ENCODE measurements around the gene RAP1GAP2. TPM values are rescaled to one million over a fixed set of nuclear protein-coding genes. Genes with fewer than 3 reads are reported as not detected.

The RAP1GAP2 gene
- total RNA-seq, 4 donors from 2014 or later: 1.5 to 23.1 (median 6.7) TPM

DNA sequence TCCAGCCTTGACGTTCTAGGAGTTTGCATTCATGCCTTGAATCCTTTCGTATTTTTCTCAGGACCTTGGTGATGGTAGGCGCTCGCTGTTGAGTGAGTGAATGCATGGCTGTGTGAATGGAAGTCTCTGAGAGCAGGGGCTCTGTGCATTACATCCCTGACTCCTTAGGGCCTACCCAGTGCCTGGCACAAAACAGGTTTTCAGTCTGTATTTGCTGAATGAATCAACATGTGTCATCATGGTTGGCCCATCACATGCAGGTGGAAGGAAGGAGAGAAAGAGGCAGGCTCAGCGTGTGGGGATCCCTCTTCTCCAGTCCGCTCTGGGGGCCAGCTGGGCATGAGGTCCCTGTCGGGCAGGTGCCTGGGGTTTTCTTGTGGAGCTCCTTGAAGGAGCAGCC is 8.7 kb downstream of the RAP1GAP2 start:
- no peaks in the 10 kb centered on the region for H3K36me3 ChIP-seq
- H3K4me3 ChIP-seq: no peak overlapping the region
- intact Hi-C loops (cut with DNase I; ENCODE audit: low total_unique reads): no loop called here
- no peak overlapping the region for H3K27ac ChIP-seq
- no peaks in the 10 kb centered on the region for H3K4me1 ChIP-seq
- H3K27me3 ChIP-seq: no peaks in the 10 kb centered on the region
- DNase-seq: no peak
- no peaks in the 10 kb centered on the region for H3K9me3 ChIP-seq
- TF ChIP-seq, protein P1, sequence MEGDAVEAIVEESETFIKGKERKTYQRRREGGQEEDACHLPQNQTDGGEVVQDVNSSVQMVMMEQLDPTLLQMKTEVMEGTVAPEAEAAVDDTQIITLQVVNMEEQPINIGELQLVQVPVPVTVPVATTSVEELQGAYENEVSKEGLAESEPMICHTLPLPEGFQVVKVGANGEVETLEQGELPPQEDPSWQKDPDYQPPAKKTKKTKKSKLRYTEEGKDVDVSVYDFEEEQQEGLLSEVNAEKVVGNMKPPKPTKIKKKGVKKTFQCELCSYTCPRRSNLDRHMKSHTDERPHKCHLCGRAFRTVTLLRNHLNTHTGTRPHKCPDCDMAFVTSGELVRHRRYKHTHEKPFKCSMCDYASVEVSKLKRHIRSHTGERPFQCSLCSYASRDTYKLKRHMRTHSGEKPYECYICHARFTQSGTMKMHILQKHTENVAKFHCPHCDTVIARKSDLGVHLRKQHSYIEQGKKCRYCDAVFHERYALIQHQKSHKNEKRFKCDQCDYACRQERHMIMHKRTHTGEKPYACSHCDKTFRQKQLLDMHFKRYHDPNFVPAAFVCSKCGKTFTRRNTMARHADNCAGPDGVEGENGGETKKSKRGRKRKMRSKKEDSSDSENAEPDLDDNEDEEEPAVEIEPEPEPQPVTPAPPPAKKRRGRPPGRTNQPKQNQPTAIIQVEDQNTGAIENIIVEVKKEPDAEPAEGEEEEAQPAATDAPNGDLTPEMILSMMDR (IDR thresholded peaks at IDR 0.05): no peak
- TF ChIP-seq POLR2A (IDR thresholded peaks at IDR 0.05): no peak

DNA sequence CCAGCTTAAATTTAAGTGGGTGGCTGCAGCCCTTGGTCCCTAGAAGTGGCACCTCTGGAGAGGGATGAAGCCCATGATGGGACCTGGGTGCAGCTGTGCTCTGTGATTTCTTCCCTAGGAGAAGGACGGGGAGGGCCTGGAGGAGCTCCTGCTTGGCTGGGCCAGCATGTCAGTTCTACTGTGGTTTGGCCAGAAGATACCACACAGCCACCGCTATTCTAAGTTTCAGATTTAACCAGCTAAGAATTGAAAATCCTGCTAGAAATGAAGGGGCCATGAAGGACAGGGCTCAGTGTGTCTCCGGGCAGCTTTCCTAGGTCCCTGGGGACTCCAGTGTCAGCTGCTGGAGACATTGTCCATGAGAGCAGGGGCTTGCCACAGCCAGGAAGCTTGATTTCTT is 9.7 kb downstream of the RAP1GAP2 start:
- no peak overlapping the region for H3K27ac ChIP-seq
- no peaks in the 10 kb centered on the region for H3K27me3 ChIP-seq
- H3K36me3 ChIP-seq: no peaks in the 10 kb centered on the region
- no peak overlapping the region for H3K4me3 ChIP-seq
- DNase-seq: no peak
- intact Hi-C loops (cut with DNase I; ENCODE audit: low total_unique reads): no loop called here
- H3K4me1 ChIP-seq: no peaks in the 10 kb centered on the region
- no peak for TF ChIP-seq POLR2A (IDR thresholded peaks at IDR 0.05)
- TF ChIP-seq, protein P1 (IDR thresholded peaks at IDR 0.05): no peak
- no peaks in the 10 kb centered on the region for H3K9me3 ChIP-seq

DNA sequence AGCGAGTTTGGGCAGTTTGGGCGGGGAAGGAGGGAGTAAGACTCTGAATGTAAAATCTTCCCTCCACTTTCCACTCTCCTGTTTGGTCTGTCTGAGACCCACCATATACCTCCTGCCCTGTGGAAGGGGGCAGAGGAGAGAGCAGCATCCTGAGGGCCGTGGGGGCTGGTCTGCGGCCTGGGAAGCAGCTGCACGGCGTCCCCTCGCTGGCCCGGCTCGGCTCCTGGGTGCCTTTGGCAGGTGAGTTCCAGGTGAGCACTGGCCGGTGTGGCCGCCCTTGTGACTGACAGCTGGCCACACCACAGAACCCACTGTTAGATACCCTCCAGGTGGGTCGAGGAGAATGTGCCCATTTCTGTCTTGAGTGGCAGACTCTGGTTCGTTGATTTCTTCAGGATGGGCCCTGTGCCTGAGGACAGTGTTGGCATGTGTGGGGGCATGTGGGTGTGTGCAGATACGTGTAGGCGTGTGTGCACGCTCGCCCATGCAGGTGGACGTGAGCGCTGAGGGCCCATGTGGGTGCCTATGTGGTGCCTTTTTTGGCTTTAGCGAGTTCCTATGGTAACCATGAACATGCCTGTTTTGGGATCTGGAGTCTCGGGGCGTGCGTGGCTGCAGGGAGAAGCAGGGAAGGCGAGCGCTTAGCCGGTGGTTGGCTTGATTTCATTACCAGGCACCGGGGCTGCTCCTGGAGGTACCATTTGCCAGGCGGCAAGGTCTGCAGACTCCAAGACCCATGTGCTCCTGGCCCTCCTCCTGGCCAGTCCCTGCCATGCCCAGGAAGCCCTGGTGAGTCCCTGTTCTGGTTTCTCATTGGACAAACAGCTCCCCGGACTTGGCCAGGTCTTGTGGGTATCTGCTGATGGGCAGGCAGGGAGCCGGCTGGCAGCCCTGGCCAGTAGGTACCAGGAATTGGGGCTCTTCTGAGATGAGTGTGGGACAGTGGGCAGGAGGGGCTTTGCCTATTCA is 12.4 kb downstream of the RAP1GAP2 start:
- H3K4me1 ChIP-seq: no peaks in the 10 kb centered on the region
- intact Hi-C loops (cut with DNase I; ENCODE audit: low total_unique reads): no loop called here
- H3K27ac ChIP-seq: no peak overlapping the region
- no peaks in the 10 kb centered on the region for H3K27me3 ChIP-seq
- no peaks in the 10 kb centered on the region for H3K36me3 ChIP-seq
- H3K4me3 ChIP-seq: no peak overlapping the region
- DNase-seq: no peak
- no peak for TF ChIP-seq POLR2A (IDR thresholded peaks at IDR 0.05)
- TF ChIP-seq, protein P1 (IDR thresholded peaks at IDR 0.05): no peak
- no peaks in the 10 kb centered on the region for H3K9me3 ChIP-seq

DNA sequence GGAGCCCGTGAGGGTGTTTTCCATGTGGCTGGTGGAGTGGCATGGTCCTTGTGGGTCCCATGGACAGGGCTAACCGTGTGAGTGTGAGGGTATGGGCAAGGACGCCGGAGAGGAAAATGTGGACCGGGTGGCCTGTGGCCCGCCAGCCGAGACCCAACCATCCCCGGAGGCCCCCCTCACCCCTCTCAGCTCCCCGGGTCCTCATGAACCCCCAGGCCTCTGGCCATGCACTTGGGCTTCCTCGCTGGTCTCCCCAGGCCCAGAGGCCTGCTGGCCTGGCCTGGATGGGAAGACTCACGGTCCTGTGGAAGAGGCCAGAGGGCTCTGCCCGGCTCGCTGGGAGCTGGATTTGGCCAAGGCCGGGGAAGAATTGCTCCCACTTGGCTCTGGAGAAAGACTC is 13.1 kb downstream of the RAP1GAP2 start:
- H3K4me3 ChIP-seq: no peak overlapping the region
- H3K4me1 ChIP-seq: no peaks in the 10 kb centered on the region
- no peaks in the 10 kb centered on the region for H3K36me3 ChIP-seq
- no peak overlapping the region for H3K27ac ChIP-seq
- H3K9me3 ChIP-seq: no peaks in the 10 kb centered on the region
- no peaks in the 10 kb centered on the region for H3K27me3 ChIP-seq
- TF ChIP-seq POLR2A (IDR thresholded peaks at IDR 0.05): no peak
- TF ChIP-seq, protein P1 (IDR thresholded peaks at IDR 0.05): no peak
- DNase-seq: no peak
- intact Hi-C loops (cut with DNase I; ENCODE audit: low total_unique reads): no loop called here

DNA sequence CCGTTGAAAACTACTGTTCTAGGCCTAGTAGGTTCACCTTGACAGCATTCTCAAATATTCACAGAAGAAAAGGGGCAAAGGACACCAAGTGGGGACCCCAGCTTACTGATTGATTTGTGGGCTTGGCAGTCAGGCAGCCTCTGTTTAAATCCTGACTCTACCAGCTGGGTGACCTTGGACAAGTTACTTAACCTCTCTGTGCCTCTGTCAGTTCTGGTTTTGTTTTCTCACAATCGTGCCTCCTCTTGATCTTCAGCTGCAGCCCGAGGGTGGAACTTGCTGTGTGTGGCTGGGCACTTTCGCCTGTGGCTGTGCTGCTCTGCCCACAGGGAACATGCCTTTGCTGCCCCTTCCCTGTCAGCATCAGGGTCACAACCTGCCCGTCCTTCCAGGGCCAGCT is 17.8 kb downstream of the RAP1GAP2 start:
- TF ChIP-seq, protein P1 (IDR thresholded peaks at IDR 0.05): no peak
- TF ChIP-seq POLR2A (IDR thresholded peaks at IDR 0.05): no peak
- intact Hi-C loops (cut with DNase I; ENCODE audit: low total_unique reads): no loop called here
- Histone ChIP-seq H3K36me3 (no peaks in the 10 kb centered on the region), H3K27ac (no peak overlapping the region), H3K9me3 (no peaks in the 10 kb centered on the region), H3K4me3 (no peak overlapping the region), H3K27me3 (no peaks in the 10 kb centered on the region), H3K4me1 (no peaks in the 10 kb centered on the region)
- DNase-seq: no peak

Data from uterus (tissue), 4 donors.